HepG2 (cell line): Measurements from ENCODE around the gene FAM219A. TPM values are rescaled to one million over a fixed set of nuclear protein-coding genes. Genes with fewer than 3 reads are reported as not detected.

ENCODE experiments used
- AHR ChIP-seq: IDR thresholded peaks from 2 replicates; pipeline ENCODE4 v1.6.1; 2018; ENCODE audit warnings: missing genetic modification reagents, missing compliant biosample characterization
- FOXC1 ChIP-seq: sonication (generic); formaldehyde crosslinking; IDR thresholded peaks from 2 replicates; pipeline ENCODE4 v1.8.0; 2022; ENCODE audit warnings: mild to moderate bottlenecking, missing genetic modification reagents, borderline replicate concordance
- HNRNPK ChIP-seq: fragments of 200-400 bp; formaldehyde crosslinking; IDR thresholded peaks from 2 replicates; pipeline ENCODE4 v1.6.1; 2018; ENCODE audit warnings: low read length, low read depth, moderate library complexity, mild to moderate bottlenecking; ENCODE audit not compliant: poor library complexity, severe bottlenecking
- IRX3 ChIP-seq: sonication (generic); formaldehyde crosslinking; IDR thresholded peaks from 2 replicates; pipeline ENCODE4 v1.8.1; 2023; ENCODE audit warnings: mild to moderate bottlenecking, low read depth, missing genetic modification reagents, borderline replicate concordance
- MTF2 ChIP-seq: sonication (generic); formaldehyde crosslinking; IDR thresholded peaks from 2 replicates; pipeline ENCODE4 v1.5.0; 2020; ENCODE audit warnings: missing genetic modification reagents, borderline replicate concordance
- MYC ChIP-seq: sonication (generic); formaldehyde crosslinking; IDR thresholded peaks from 2 replicates; pipeline ENCODE4 v1.9.0; 2021; ENCODE audit warnings: missing genetic modification reagents, borderline replicate concordance
- MYNN ChIP-seq: sonication (generic); formaldehyde crosslinking; IDR thresholded peaks from 2 replicates; pipeline ENCODE4 v1.4.0; 2020; ENCODE audit warnings: mild to moderate bottlenecking, low read depth, missing genetic modification reagents
- RELA ChIP-seq: sonication (generic); formaldehyde crosslinking; IDR thresholded peaks from 2 replicates; pipeline ENCODE4 v1.4.0; 2020; ENCODE audit warnings: missing genetic modification reagents
- RXRB ChIP-seq: IDR thresholded peaks from 2 replicates; pipeline ENCODE4 v1.6.1; 2016; ENCODE audit warnings: borderline replicate concordance, missing genetic modification reagents, missing compliant biosample characterization
- SNAI1 ChIP-seq: sonication (generic); formaldehyde crosslinking; IDR thresholded peaks from 2 replicates; pipeline ENCODE4 v1.5.0; 2020; ENCODE audit warnings: mild to moderate bottlenecking, missing genetic modification reagents, borderline replicate concordance
- ZFX ChIP-seq: sonication (generic); formaldehyde crosslinking; IDR thresholded peaks from 2 replicates; pipeline ENCODE4 v1.4.0; 2020; ENCODE audit warnings: mild to moderate bottlenecking, low read depth, missing genetic modification reagents, moderate library complexity
- ZNF468 ChIP-seq: sonication (generic); formaldehyde crosslinking; IDR thresholded peaks from 2 replicates; pipeline ENCODE4 v1.8.0; 2022; ENCODE audit warnings: mild to moderate bottlenecking, moderate library complexity, missing genetic modification reagents
- ZNF570 ChIP-seq: sonication (generic); formaldehyde crosslinking; IDR thresholded peaks from 2 replicates; pipeline ENCODE4 v1.4.0; 2020; ENCODE audit warnings: mild to moderate bottlenecking, missing genetic modification reagents, borderline replicate concordance
- ZNF652 ChIP-seq: IDR thresholded peaks from 2 replicates; pipeline ENCODE4 v1.6.1; 2016; ENCODE audit warnings: low read depth, borderline replicate concordance
- ZNF839 ChIP-seq: sonication (generic); formaldehyde crosslinking; IDR thresholded peaks from 2 replicates; pipeline ENCODE4 v1.4.0; 2020; ENCODE audit warnings: missing genetic modification reagents, mild to moderate bottlenecking, borderline replicate concordance
- polyA plus RNA-seq, 8 experiments: library from polyadenylated mRNA; depleted of rRNA in 3 of 8; stranded (reverse) in 7 of 8; unstranded in 1 of 8; fragments of >200 nt; fragmentation: Illumina TruSeq in 4 of 8; extraction: Trizol in 4 of 8; gene quantifications; 2 replicates each; pipeline versions ENCODE4 v1.2.1 to v1.2.3, GENCODE V29; 2011 to 2016; ENCODE audit warnings: low read depth in 4 of 8, missing spikeins in 1 of 8, mixed read lengths in 1 of 8; ENCODE audit not compliant: insufficient read depth in 1 of 8
- total RNA-seq, 5 experiments: library from RNA; depleted of rRNA; stranded (reverse); fragments of >200 nt; fragmentation: Illumina TruSeq; extraction: Trizol; gene quantifications; 2 replicates each; pipeline ENCODE4 v1.2.3, GENCODE V29; 2016; ENCODE audit warnings: low read depth in 1 of 5
- TF ChIP-seq, protein P1 (sequence below): sonication (generic); formaldehyde crosslinking; IDR thresholded peaks from 2 replicates; pipeline ENCODE4 v1.9.0; 2021; ENCODE audit warnings: missing genetic modification reagents, mild to moderate bottlenecking, borderline replicate concordance
- TF ChIP-seq, protein P2 (sequence below): IDR thresholded peaks from 2 replicates; pipeline ENCODE4 v1.6.1; 2016; ENCODE audit warnings: low read depth, control low read depth
- TF ChIP-seq, protein P3 (sequence below), 2 experiments: sonication (generic) in 1 of 2; formaldehyde crosslinking in 1 of 2; IDR thresholded peaks; 2 replicates each; pipeline versions ENCODE4 v1.4.0 to v1.6.1; 2018 to 2020; ENCODE audit warnings: missing genetic modification reagents in 2 of 2, borderline replicate concordance in 1 of 2, low read depth in 1 of 2, mild to moderate bottlenecking in 1 of 2, missing biosample characterization in 1 of 2
- TF ChIP-seq, protein P4 (sequence below), 2 experiments: IDR thresholded peaks; 2 replicates each; pipeline ENCODE4 v1.6.1; 2011 to 2012; ENCODE audit warnings: low read length in 2 of 2, borderline replicate concordance in 1 of 2, low read depth in 1 of 2, mild to moderate bottlenecking in 1 of 2, moderate library complexity in 1 of 2

Gene FAM219A
- total and polyA plus RNA-seq, 2 of the 13 experiments (the other 11 are each of a cell fraction or from before 2014, with no cell fraction given) = 3.9 to 6.4 TPM

DNA sequence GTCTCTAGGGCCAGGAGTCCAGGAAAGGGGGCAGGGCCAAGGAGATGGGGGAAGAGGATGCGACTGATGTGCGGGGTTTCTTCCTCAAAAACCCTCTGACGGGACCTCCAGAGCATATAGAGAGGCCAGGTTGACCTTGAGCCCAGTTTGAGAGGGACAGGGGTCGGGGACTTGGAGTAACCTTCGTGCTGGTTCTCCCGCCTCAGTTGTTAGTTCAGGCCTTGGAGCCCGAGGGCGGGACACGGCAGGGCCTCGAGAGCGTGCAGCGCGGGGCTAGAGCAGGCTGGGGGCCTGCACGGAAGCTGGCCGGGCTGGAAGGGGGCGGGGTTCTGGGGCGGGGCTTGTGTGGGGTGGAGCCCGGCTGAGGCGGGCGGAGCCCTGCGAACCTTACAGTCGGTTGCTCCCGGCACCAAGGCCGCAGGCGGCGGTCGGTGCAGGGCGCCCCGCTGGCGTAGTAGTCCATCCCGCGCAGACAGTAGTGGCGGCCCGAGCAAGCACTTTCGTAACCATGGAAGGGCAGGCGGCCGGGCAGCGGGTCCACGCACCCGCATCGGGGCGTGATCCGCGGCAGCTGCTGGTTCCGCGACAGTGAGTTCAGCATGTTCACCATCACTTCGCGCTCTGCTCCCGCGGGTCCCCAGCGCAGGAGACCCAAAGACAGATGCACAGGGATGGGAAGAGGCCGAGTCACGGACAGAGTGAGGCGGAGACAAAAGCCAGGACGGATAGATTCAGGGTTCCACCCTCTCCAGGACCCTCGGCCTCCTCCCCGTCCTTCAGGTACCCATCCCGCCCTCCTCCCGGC is 77.7 kb downstream of the FAM219A start (continued):
- TF ChIP-seq, protein P1, sequence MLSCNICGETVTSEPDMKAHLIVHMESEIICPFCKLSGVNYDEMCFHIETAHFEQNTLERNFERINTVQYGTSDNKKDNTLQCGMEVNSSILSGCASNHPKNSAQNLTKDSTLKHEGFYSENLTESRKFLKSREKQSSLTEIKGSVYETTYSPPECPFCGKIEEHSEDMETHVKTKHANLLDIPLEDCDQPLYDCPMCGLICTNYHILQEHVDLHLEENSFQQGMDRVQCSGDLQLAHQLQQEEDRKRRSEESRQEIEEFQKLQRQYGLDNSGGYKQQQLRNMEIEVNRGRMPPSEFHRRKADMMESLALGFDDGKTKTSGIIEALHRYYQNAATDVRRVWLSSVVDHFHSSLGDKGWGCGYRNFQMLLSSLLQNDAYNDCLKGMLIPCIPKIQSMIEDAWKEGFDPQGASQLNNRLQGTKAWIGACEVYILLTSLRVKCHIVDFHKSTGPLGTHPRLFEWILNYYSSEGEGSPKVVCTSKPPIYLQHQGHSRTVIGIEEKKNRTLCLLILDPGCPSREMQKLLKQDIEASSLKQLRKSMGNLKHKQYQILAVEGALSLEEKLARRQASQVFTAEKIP = no peak
- TF ChIP-seq, protein P2, sequence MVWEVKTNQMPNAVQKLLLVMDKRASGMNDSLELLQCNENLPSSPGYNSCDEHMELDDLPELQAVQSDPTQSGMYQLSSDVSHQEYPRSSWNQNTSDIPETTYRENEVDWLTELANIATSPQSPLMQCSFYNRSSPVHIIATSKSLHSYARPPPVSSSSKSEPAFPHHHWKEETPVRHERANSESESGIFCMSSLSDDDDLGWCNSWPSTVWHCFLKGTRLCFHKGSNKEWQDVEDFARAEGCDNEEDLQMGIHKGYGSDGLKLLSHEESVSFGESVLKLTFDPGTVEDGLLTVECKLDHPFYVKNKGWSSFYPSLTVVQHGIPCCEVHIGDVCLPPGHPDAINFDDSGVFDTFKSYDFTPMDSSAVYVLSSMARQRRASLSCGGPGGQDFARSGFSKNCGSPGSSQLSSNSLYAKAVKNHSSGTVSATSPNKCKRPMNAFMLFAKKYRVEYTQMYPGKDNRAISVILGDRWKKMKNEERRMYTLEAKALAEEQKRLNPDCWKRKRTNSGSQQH (CRISPR knock-in tag) = 0 out of 2 replicates have a peak, but pooled peaks have one; percentile 26
- TF ChIP-seq ZNF570 (CRISPR knock-in tag) = no peak
- TF ChIP-seq ZNF468 (CRISPR knock-in tag) = 0 out of 2 replicates have a peak, but pooled peaks have one; percentile 71
- peak; percentile 49 for TF ChIP-seq HNRNPK
- TF ChIP-seq, protein P3, sequence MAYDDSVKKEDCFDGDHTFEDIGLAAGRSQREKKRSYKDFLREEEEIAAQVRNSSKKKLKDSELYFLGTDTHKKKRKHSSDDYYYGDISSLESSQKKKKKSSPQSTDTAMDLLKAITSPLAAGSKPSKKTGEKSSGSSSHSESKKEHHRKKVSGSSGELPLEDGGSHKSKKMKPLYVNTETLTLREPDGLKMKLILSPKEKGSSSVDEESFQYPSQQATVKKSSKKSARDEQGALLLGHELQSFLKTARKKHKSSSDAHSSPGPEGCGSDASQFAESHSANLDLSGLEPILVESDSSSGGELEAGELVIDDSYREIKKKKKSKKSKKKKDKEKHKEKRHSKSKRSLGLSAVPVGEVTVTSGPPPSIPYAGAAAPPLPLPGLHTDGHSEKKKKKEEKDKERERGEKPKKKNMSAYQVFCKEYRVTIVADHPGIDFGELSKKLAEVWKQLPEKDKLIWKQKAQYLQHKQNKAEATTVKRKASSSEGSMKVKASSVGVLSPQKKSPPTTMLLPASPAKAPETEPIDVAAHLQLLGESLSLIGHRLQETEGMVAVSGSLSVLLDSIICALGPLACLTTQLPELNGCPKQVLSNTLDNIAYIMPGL (CRISPR knock-in tag; IDR thresholded peaks at IDR 0.05; ENCODE audit: borderline replicate concordance in 1 of 2, low read depth in 1 of 2) = peak in 1 of 2 experiments; percentile 77; a peak in 2 of 4 replicates
- TF ChIP-seq MTF2 = peak; percentile 60; the same call in 1 of the 2 replicates
- TF ChIP-seq RELA = no peak
- peak; percentile 94 for TF ChIP-seq IRX3 (CRISPR knock-in tag)
- TF ChIP-seq ZFX (CRISPR knock-in tag) = peak; percentile 96
- 0 out of 2 replicates have a peak, but pooled peaks have one; percentile 36 for TF ChIP-seq SNAI1
- no peak; the same call in 1 of the 2 replicates for TF ChIP-seq MYC (CRISPR knock-in tag)
- TF ChIP-seq RXRB = no peak; the same call in 1 of the 2 replicates
- peak; percentile 78 for TF ChIP-seq FOXC1 (CRISPR knock-in tag)
- TF ChIP-seq ZNF652 (CRISPR knock-in tag) = no peak
- TF ChIP-seq, protein P4, sequence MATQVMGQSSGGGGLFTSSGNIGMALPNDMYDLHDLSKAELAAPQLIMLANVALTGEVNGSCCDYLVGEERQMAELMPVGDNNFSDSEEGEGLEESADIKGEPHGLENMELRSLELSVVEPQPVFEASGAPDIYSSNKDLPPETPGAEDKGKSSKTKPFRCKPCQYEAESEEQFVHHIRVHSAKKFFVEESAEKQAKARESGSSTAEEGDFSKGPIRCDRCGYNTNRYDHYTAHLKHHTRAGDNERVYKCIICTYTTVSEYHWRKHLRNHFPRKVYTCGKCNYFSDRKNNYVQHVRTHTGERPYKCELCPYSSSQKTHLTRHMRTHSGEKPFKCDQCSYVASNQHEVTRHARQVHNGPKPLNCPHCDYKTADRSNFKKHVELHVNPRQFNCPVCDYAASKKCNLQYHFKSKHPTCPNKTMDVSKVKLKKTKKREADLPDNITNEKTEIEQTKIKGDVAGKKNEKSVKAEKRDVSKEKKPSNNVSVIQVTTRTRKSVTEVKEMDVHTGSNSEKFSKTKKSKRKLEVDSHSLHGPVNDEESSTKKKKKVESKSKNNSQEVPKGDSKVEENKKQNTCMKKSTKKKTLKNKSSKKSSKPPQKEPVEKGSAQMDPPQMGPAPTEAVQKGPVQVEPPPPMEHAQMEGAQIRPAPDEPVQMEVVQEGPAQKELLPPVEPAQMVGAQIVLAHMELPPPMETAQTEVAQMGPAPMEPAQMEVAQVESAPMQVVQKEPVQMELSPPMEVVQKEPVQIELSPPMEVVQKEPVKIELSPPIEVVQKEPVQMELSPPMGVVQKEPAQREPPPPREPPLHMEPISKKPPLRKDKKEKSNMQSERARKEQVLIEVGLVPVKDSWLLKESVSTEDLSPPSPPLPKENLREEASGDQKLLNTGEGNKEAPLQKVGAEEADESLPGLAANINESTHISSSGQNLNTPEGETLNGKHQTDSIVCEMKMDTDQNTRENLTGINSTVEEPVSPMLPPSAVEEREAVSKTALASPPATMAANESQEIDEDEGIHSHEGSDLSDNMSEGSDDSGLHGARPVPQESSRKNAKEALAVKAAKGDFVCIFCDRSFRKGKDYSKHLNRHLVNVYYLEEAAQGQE (IDR thresholded peaks at IDR 0.05; ENCODE audit: borderline replicate concordance in 1 of 2, low read depth in 1 of 2, low read length in 2 of 2) = no peak
- no peak for TF ChIP-seq ZNF839
- no peak for TF ChIP-seq AHR (CRISPR knock-in tag)
- TF ChIP-seq MYNN (CRISPR knock-in tag) = 0 out of 2 replicates have a peak, but pooled peaks have one; percentile 51
